Immature natural killer cell (primary cell): Measurements from ENCODE around the gene YAP1. TPM values are rescaled to one million over a fixed set of nuclear protein-coding genes. Genes with fewer than 3 reads are reported as not detected.

ENCODE experiments used
- DNase-seq, 3 donors: peaks; one replicate each; pipeline ENCODE4 v3.0.0; 2022; ENCODE audit warnings: mixed read lengths in 1 of 3
- H3K27ac Mint-ChIP-seq, 6 donors: one replicate each; pipeline ENCODE4 v1.8.0; 2020; ENCODE audit warnings: mixed read lengths in 6 of 6, mild to moderate bottlenecking in 5 of 6, inconsistent platforms in 4 of 6, moderate library complexity in 3 of 6
- H3K27me3 Mint-ChIP-seq, 3 donors: one replicate each; pipeline ENCODE4 v1.8.0; 2020 to 2021; ENCODE audit warnings: low read depth in 3 of 3, mild to moderate bottlenecking in 3 of 3, mixed read lengths in 3 of 3, moderate library complexity in 3 of 3, inconsistent platforms in 1 of 3
- H3K36me3 Mint-ChIP-seq, 3 donors: one replicate each; pipeline ENCODE4 v1.8.0; 2020; ENCODE audit warnings: mixed read lengths in 3 of 3, inconsistent platforms in 2 of 3, mild to moderate bottlenecking in 2 of 3
- H3K4me1 Mint-ChIP-seq, 2 donors: one replicate each; pipeline ENCODE4 v1.8.0; 2020; ENCODE audit warnings: inconsistent platforms in 2 of 2, mild to moderate bottlenecking in 2 of 2, mixed read lengths in 2 of 2, moderate library complexity in 1 of 2
- H3K4me3 Mint-ChIP-seq, 5 donors: one replicate each; pipeline ENCODE4 v1.8.0; 2020; ENCODE audit warnings: mild to moderate bottlenecking in 5 of 5, mixed read lengths in 5 of 5, inconsistent platforms in 3 of 5, moderate library complexity in 3 of 5
- H3K9me3 Mint-ChIP-seq, 6 donors: one replicate each; pipeline ENCODE4 v1.8.0; 2020; ENCODE audit warnings: mild to moderate bottlenecking in 6 of 6, mixed read lengths in 6 of 6, inconsistent platforms in 4 of 6, moderate library complexity in 3 of 6
- polyA plus RNA-seq, 3 donors: library from polyadenylated mRNA; unstranded; fragments of 300-500 nt; fragmentation: Illumina TruSeq; gene quantifications; one replicate each; pipeline ENCODE4 v1.2.3, GENCODE V29; 2021

The YAP1 gene
- polyA plus RNA-seq, 3 donors from 2014 or later = not detected

GRCh38 chr11:102157219-102157618, 47.0 kb downstream of the YAP1 start:
- no peak overlapping the region for H3K27ac Mint-ChIP-seq
- H3K27me3 Mint-ChIP-seq = peaks cover 0 to 7% (median 1%) of the 10 kb centered on the region in 3 donors
- H3K4me3 Mint-ChIP-seq = no peak overlapping the region
- no peaks in the 10 kb centered on the region for H3K36me3 Mint-ChIP-seq
- H3K9me3 Mint-ChIP-seq = peaks cover 0 to 1% (median 0%) of the 10 kb centered on the region in 6 donors
- H3K4me1 Mint-ChIP-seq = no peaks in the 10 kb centered on the region
- DNase-seq = no peak

DNA sequence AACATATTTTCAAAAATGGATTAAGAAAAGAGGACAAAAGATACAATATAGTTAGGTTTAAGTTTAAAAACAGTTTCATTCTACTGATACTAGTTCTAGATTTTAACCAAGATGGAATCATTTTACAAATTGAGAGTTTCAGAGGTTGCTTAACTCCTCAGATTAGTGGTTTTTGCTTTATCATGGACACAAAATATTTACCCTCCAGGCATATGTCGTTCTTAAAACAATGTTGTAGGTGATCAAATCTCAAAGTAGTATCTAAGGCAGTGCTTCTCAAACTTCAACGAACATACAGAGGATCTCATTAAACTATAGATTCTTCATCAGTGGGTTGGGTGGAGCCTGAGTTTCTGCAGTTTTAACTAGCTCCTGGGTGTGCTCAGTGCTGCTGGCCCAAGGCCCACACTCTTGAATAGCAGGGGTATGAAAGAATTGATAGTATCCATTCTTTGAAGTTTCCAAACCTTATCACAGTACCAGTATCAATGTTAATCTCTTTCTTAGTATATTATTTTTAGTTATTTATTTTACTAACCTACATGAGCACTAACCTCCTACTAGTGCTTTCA, 48.0 kb downstream of the YAP1 start:
- Mint-ChIP-seq H3K27me3 (peaks cover 0 to 9% (median 3%) of the 10 kb centered on the region in 3 donors), H3K4me1 (no peaks in the 10 kb centered on the region), H3K4me3 (no peak overlapping the region), H3K9me3 (peaks cover 0 to 1% (median 0%) of the 10 kb centered on the region in 6 donors), H3K27ac (no peak overlapping the region), H3K36me3 (no peaks in the 10 kb centered on the region)
- no peak for DNase-seq

GRCh38 chr11:102163368-102163767, 53.1 kb downstream of the YAP1 start:
- no peak overlapping the region for H3K27ac Mint-ChIP-seq

DNA sequence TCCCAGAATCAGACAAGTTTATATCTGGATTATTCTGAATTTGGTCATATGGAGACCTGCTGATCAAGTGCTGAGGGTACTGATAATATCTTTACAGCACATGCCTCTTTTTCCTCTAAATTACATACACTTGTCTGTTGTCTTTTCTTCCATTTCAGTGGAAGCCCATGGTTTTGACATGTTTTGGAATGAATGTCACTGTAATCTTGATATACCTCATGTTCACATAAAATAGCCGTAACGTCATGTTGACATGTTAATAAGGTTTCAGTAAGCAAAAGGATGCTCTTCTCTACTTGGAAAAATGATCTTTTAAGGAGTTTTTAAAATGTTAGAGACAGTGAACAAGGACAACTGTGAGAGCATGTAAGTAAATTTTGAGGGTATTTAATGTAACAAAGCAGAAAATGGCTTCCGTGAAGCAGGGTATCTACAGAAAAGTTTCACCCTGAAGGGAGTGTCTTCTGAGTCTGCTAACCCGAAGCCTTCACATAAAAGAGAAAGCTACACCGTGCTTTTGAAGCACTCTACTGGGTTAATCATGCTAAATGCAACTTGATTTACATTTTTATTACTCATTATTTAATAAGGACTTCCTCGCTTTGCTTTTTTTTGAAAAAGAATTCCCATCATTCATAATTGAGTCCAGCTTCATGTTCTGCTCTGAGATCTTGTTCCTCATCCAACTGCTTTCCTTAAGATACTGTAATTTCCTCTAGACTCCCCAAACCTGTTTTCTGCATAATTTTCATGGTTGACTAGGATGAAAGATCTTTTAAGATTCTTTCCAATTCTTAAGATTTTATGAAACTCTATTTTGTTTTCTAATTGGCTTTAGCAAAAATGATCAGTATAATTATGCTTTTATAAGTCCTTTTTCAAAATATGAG, 56.2 kb downstream of the YAP1 start:
- Mint-ChIP-seq H3K27ac (no peak overlapping the region), H3K4me3 (no peak overlapping the region), H3K9me3 (peaks cover 0 to 6% (median 0%) of the 10 kb centered on the region in 6 donors), H3K27me3 (peaks cover 0 to 7% (median 1%) of the 10 kb centered on the region in 3 donors), H3K36me3 (no peaks in the 10 kb centered on the region), H3K4me1 (no peaks in the 10 kb centered on the region)
- no peak for DNase-seq

More at GRCh38 chr11:102163368-102163767, 53.1 kb downstream of the YAP1 start:
- Mint-ChIP-seq H3K4me3 (no peak overlapping the region), H3K4me1 (no peaks in the 10 kb centered on the region), H3K27me3 (peaks cover 0 to 5% (median 3%) of the 10 kb centered on the region in 3 donors), H3K36me3 (no peaks in the 10 kb centered on the region), H3K9me3 (peaks cover 0 to 6% (median 0%) of the 10 kb centered on the region in 6 donors)
- no peak for DNase-seq

- H3K4me1 Mint-ChIP-seq = no peaks in the 10 kb centered on the region
- no peak for DNase-seq
- no peak overlapping the region for H3K4me3 Mint-ChIP-seq
- H3K27me3 Mint-ChIP-seq = peaks cover 0 to 4% (median 0%) of the 10 kb centered on the region in 3 donors
- H3K36me3 Mint-ChIP-seq = no peaks in the 10 kb centered on the region
- peaks cover 0 to 6% (median 0%) of the 10 kb centered on the region in 6 donors for H3K9me3 Mint-ChIP-seq
- H3K27ac Mint-ChIP-seq = no peak overlapping the region
These were observed 58.2 kb downstream of the YAP1 start for GRCh38 chr11:102168481-102168880.

DNA sequence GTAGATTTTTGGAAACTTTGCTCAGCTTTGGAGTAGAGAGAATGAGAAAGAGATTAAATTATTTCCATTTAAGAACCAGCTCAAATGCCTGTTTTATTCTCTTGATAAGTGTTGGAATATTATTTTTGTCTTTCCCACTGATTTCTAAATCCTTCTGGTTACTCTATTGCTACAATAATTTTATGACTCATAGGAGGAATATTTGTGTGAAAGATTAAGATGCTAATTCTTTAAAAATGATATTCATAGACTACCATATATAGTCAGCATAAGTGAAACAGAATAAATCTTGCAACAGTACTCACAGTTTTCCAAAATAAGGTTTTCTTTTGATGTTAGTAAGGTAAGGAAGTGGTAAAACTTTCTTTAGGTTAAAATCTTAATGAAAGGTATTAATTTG, 60.9 kb downstream of the YAP1 start:
- peaks cover 0 to 8% (median 2%) of the 10 kb centered on the region in 3 donors for H3K27me3 Mint-ChIP-seq
- DNase-seq = no peak
- H3K36me3 Mint-ChIP-seq = no peaks in the 10 kb centered on the region
- H3K4me3 Mint-ChIP-seq = no peak overlapping the region
- no peaks in the 10 kb centered on the region for H3K4me1 Mint-ChIP-seq
- H3K9me3 Mint-ChIP-seq = peaks cover 0 to 4% (median 0%) of the 10 kb centered on the region in 6 donors
- no peak overlapping the region for H3K27ac Mint-ChIP-seq

DNA sequence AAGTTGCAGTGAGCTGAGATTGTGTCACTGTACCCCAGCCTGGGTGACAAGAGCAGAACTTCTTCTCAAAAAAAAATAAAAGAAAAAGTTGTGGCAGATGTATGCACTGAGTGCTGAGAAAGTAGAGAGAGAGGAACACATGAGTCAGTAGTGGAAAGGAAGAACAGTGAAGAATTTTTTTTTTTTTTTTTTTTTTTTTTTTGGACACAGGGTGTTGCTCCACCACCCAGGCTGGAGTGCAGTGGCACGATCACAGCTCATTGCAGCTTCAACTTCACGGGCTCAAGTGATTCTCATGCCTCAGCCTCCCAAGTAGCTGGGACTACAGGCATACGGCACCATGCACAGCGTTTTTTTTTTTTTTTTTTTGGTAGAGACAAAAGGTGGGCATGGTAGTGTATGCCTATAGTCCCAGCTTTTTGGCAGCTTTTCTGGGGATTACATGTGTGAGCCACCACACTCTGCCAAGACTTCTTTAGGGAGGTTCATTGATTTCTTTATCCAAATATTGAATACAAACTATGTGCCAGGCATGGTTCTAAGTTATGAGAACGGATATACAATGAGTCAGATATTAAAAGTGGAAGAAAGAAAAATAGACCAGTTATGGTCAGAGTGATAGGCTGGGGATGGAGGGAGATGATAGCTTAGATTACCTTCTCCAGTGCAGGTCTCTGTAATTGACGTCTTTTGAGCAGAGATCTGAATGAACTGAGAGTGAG, 62.0 kb downstream of the YAP1 start:
- peaks cover 0 to 3% (median 0%) of the 10 kb centered on the region in 6 donors for H3K9me3 Mint-ChIP-seq
- peaks cover 0 to 8% (median 2%) of the 10 kb centered on the region in 3 donors for H3K27me3 Mint-ChIP-seq
- no peak for DNase-seq
- H3K27ac Mint-ChIP-seq = no peak overlapping the region
- H3K4me3 Mint-ChIP-seq = no peak overlapping the region
- H3K4me1 Mint-ChIP-seq = no peaks in the 10 kb centered on the region
- no peaks in the 10 kb centered on the region for H3K36me3 Mint-ChIP-seq

GRCh38 chr11:102177126-102177525, 66.9 kb downstream of the YAP1 start:
- Mint-ChIP-seq H3K36me3 (no peaks in the 10 kb centered on the region), H3K27me3 (peaks cover 0 to 5% (median 2%) of the 10 kb centered on the region in 3 donors), H3K4me1 (no peaks in the 10 kb centered on the region), H3K4me3 (no peak overlapping the region), H3K9me3 (peaks cover 0 to 3% (median 0%) of the 10 kb centered on the region in 6 donors), H3K27ac (no peak overlapping the region)
- DNase-seq = no peak

DNA sequence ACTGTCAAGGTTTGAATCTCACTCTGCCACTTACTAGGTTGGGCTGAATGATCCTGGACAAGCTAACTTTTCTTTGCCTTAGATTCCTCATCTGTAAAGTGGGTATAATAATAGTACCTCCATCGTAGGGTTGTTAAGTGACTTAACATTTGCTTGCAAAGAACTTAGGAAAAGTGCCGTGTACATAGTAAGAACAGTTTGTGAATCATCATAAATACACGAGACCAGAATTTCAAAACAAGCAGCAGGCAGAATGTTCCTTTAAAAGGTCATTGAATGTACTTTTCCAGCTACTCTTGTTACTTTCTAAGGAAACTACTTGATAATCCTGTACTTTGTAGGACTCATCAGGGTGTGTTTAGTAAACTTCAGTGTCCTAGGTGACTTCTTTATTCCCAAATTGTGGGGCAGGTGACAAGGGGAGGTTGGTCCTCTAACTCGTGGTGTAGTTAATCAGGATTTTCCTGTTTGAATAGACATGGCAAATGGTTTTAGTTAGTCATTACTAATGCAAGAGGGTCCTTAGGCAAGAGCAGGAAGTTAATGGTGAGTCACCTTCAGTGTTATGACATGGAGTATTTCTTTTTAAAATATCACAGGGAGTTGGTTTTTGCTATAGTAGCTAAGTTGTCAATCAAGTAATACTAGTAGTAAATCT, 67.9 kb downstream of the YAP1 start:
- peaks cover 0 to 8% (median 2%) of the 10 kb centered on the region in 3 donors for H3K27me3 Mint-ChIP-seq
- no peaks in the 10 kb centered on the region for H3K4me1 Mint-ChIP-seq
- H3K9me3 Mint-ChIP-seq = peaks cover 0 to 5% (median 0%) of the 10 kb centered on the region in 6 donors
- no peaks in the 10 kb centered on the region for H3K36me3 Mint-ChIP-seq
- DNase-seq = no peak
- no peak overlapping the region for H3K27ac Mint-ChIP-seq
- no peak overlapping the region for H3K4me3 Mint-ChIP-seq

- peaks cover 0 to 8% (median 0%) of the 10 kb centered on the region in 6 donors for H3K9me3 Mint-ChIP-seq
- no peak for DNase-seq
- peaks cover 0 to 8% (median 2%) of the 10 kb centered on the region in 3 donors for H3K27me3 Mint-ChIP-seq
- no peak overlapping the region for H3K4me3 Mint-ChIP-seq
- H3K36me3 Mint-ChIP-seq = no peaks in the 10 kb centered on the region
- H3K27ac Mint-ChIP-seq = no peak overlapping the region
- no peaks in the 10 kb centered on the region for H3K4me1 Mint-ChIP-seq
These were observed 69.1 kb downstream of the YAP1 start for GRCh38 chr11:102179371-102179770.

- DNase-seq = no peak
- Mint-ChIP-seq H3K9me3 (peaks cover 0 to 6% (median 0%) of the 10 kb centered on the region in 6 donors), H3K4me1 (no peaks in the 10 kb centered on the region), H3K27ac (no peak overlapping the region), H3K36me3 (no peaks in the 10 kb centered on the region), H3K4me3 (no peak overlapping the region), H3K27me3 (peaks cover 0 to 9% (median 0%) of the 10 kb centered on the region in 3 donors)
These were observed 74.2 kb downstream of the YAP1 start for GRCh38 chr11:102184269-102184987.

GRCh38 chr11:102186551-102187191, 76.4 kb downstream of the YAP1 start:
- H3K27ac Mint-ChIP-seq = no peak overlapping the region
- no peak for DNase-seq
- no peak overlapping the region for H3K4me3 Mint-ChIP-seq
- H3K4me1 Mint-ChIP-seq = no peaks in the 10 kb centered on the region
- peaks cover 1 to 13% (median 5%) of the 10 kb centered on the region in 3 donors for H3K27me3 Mint-ChIP-seq
- no peaks in the 10 kb centered on the region for H3K36me3 Mint-ChIP-seq
- peaks cover 0 to 9% (median 0%) of the 10 kb centered on the region in 6 donors for H3K9me3 Mint-ChIP-seq
